Measurements from ENCODE around the gene DMXL2. TPM values are rescaled to one million over a fixed set of nuclear protein-coding genes. Genes with fewer than 3 reads are reported as not detected.
"Not testable (repeated sequence)": the region's sequence is repeated elsewhere in the genome, so short reads cannot be mapped to it uniquely, and the experiment has no call there.

DMXL2 gene
- total RNA-seq, 1 experiment from 2014 or later: 15.4 TPM

GRCh38 chr15:51625236-51625635 lies 2.7 kb upstream of the DMXL2 start:
- DNase-seq (ENCODE audit: low read depth): no peak
- in situ Hi-C loops (cut with HindIII; ENCODE audit: low pct_unique_long_range_greater_than_20kb, low sequenced_read_pairs): no loop called here

DNA sequence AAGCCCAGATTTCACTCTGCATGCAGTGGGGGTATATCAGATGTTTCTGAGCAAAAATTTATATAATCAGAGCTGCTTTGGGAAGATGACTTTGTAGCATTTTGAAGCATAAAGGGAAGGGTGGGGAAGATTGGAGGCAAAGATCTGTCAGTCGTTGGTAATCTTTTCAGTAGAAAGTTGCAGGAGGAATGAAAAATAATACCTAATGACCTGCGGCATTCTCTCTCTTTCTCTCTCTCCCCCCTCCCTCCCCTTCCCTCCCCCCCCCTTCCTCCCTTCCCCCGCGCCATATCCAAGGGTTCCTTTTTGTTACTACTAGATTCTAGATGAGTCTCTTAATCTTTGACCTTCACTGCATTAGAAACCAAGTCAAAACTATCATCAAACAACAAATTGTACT lies 1.5 kb upstream of the DMXL2 start:
- in situ Hi-C loops (cut with HindIII; ENCODE audit: low pct_unique_long_range_greater_than_20kb, low sequenced_read_pairs): no loop called here
- no peak for DNase-seq (ENCODE audit: low read depth)

GRCh38 chr15:51623386-51623938 lies 891 bp upstream of the DMXL2 start:
- DNase-seq (ENCODE audit: low read depth): peak; percentile 42
- in situ Hi-C loops (cut with HindIII; ENCODE audit: low pct_unique_long_range_greater_than_20kb, low sequenced_read_pairs): no loop called here

- in situ Hi-C loops (cut with HindIII; ENCODE audit: low pct_unique_long_range_greater_than_20kb, low sequenced_read_pairs): no loop called here
- peak; percentile 60 for DNase-seq (ENCODE audit: low read depth)
Measured at GRCh38 chr15:51621936-51622603, 501 bp downstream of the DMXL2 start.

- in situ Hi-C loops (cut with HindIII; ENCODE audit: low pct_unique_long_range_greater_than_20kb, low sequenced_read_pairs): no loop called here
Measured at GRCh38 chr15:51621155-51621765, 1.3 kb downstream of the DMXL2 start.

DNA sequence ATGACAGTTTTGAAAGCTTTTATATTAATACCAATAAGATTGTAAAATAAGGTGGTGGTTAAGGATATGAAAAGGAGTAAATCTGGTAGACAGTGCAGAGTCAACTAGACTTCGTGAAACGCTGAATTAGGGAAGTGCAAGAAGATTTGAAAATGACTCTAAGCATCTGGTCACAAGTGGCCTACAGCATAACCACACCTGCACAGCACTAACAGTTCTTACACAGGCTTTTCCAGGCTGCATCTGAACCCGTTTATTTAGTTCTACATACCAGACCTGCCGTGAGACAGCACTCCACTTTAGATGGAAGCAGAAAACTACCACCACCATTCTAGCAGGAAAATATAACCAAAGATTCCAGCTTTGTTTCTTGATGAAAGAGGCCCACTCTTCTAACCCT lies 1.9 kb downstream of the DMXL2 start:
- in situ Hi-C loops (cut with HindIII; ENCODE audit: low pct_unique_long_range_greater_than_20kb, low sequenced_read_pairs): no loop called here

More at GRCh38 chr15:51621155-51621765, 1.3 kb downstream of the DMXL2 start:
- DNase-seq (ENCODE audit: low read depth): no peak

GRCh38 chr15:51620122-51620521 lies 2.4 kb downstream of the DMXL2 start:
- in situ Hi-C loops (cut with HindIII; ENCODE audit: low pct_unique_long_range_greater_than_20kb, low sequenced_read_pairs): no loop called here
- no peak for DNase-seq (ENCODE audit: low read depth)

More for the DNA sequence above, 1.9 kb downstream of the DMXL2 start:
- DNase-seq (ENCODE audit: low read depth): no peak

DNA sequence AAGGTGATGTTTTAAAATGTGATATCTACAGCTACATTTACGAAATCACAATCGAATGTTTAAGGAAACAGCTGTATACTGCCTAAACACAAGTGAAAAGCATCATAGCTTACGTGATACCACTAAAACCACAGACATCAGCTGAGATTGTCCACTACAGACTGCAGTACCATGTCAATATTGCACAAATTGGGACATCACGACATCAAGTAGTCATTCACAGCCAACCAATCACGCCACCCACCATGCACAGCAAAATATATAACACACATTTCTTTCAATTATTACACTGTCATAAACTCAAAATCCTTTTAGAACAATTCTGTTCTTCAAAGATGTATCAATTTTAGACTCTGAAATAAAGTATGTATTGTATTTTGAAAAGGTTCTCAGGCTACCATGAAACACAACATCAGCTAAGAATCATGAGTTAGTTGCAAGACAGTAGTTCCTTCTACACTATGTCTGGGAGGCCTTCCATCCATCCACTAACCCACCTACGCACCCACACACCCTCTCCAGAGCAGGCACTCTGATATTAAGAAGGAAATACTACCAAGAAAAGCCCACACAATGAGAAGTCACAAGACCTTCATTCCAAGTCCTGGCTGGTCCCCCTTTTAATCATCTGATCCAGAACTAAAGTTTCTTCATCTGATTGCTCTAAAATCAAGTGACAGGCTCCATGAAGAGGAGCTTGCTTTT lies 3.1 kb downstream of the DMXL2 start:
- no peak for DNase-seq (ENCODE audit: low read depth)
- in situ Hi-C loops (cut with HindIII; ENCODE audit: low pct_unique_long_range_greater_than_20kb, low sequenced_read_pairs): no loop called here

DNA sequence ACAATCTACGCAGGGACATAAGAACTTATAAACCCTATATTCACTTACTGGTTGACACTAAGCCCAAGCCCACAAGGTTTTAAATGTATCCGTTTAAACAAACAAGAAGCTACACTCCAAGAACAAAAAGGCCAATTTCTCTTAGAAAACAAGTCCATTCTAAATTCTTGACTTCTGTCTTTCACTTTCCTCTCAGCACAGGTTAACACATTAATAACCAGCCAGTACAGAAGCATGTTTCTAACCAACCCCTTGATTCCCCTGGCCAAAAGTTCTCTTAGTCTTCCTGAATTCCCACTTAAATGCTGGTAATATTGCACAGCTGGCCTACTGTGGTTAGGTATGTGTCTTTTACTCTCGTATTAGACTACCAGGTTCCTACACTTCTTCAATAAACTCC lies 4.7 kb downstream of the DMXL2 start:
- in situ Hi-C loops (cut with HindIII; ENCODE audit: low pct_unique_long_range_greater_than_20kb, low sequenced_read_pairs): no loop called here
- DNase-seq (ENCODE audit: low read depth): no peak

GRCh38 chr15:51613951-51614350 lies 8.6 kb downstream of the DMXL2 start:
- in situ Hi-C loops (cut with HindIII; ENCODE audit: low pct_unique_long_range_greater_than_20kb, low sequenced_read_pairs): no loop called here
- DNase-seq (ENCODE audit: low read depth): no peak

DNA sequence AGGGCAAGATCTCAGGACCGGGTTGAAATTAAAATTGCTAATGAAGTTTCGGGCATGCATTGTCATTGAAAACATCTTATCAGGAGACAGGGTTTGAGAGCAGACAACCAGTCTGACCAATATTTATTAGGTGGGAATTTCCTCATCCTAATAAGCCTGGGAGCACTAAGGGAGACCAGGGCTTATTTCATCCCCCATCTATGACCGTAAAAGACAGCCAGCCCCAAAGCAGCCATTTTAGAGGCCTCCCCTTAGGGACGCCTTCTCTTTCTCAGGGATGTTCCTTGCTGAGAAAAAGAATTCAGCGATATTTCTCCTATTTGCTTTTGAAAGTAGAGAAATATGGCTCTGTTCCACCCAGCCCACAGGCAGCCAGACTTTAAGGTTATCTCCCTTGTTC lies 9.9 kb downstream of the DMXL2 start:
- in situ Hi-C loops (cut with HindIII; ENCODE audit: low pct_unique_long_range_greater_than_20kb, low sequenced_read_pairs); DNase-seq (ENCODE audit: low read depth): not testable (repeated sequence)

GRCh38 chr15:51603462-51603948 lies 19.1 kb downstream of the DMXL2 start:
- DNase-seq (ENCODE audit: low read depth): peak; percentile 87
- in situ Hi-C loops (cut with HindIII; ENCODE audit: low pct_unique_long_range_greater_than_20kb, low sequenced_read_pairs): not testable (repeated sequence)

DNA sequence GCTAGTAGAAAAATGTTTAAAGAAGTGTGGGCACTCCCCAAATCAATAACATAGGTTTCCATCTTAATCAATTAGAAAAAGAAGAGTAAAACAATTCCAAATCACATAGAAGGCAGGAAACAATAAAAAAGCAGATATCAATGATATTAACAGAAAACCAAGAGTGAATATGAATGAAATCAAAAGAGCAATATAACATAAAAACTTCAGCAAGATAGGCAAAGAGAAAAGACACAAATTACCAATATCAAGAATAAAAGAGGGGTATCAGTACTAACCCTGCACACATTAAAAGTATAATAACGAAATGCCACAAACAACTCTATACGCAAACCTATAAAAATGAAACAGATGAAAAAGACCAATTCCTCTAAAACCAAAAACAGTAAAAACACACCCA lies 19.6 kb downstream of the DMXL2 start:
- in situ Hi-C loops (cut with HindIII; ENCODE audit: low pct_unique_long_range_greater_than_20kb, low sequenced_read_pairs): no loop called here
- DNase-seq (ENCODE audit: low read depth): no peak

DNA sequence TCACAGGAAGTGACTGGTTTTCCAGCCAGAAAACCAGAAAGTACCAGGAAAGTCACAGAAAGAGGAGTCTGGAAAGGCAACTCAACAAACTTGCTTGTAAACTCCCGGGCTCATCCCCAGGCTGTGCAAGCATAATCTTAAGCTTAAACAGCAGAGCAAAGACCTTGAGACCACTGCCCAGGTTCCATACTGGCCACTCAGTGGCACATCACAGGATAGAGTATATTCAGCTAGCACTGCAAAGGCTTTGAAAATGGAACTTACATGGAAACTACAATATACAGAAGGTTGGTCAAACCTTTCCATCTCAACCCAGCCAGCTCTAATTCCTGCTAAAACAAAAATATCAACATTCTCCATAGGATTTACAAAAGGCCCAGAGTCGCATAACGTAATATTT lies 20.1 kb downstream of the DMXL2 start:
- in situ Hi-C loops (cut with HindIII; ENCODE audit: low pct_unique_long_range_greater_than_20kb, low sequenced_read_pairs): no loop called here
- DNase-seq (ENCODE audit: low read depth): no peak

DNA sequence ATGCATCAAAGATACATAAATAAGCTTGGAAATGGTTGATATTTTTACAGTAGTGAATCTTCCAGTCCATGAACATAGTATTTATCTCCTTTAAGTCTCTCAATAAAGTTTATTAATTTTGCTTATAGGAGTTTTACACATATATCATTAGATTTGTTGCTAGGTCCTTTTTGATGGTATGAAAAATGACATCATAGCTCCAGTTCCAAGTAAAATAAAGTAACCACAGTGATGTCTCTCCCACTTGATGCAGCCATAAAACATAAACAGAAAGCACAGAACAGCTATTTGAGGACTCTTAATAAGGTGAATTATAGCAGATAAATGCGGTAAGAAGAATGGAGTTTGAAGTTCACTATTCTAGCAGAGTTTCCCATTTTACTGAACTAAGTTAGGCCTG lies 20.8 kb downstream of the DMXL2 start:
- DNase-seq (ENCODE audit: low read depth): no peak
- in situ Hi-C loops (cut with HindIII; ENCODE audit: low pct_unique_long_range_greater_than_20kb, low sequenced_read_pairs): no loop called here

DNA sequence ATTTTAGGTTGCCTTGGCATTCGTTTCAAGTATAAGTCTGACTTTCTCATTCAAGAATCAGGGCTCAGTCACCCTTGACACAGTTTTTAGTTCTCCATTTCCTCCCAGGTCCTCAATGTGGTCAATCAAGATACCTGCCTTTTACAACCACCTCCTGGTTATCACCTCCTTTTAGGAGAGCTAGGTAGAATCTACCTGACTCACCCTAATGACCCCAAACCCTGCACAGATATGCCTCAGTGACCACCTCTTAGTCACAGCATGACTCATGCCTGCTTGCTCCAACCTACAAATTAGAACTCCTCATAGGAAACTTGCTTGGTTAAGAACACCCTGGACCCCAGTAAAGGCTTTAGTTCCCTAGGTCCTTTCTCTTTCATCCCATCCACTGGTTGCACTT lies 22.5 kb downstream of the DMXL2 start:
- in situ Hi-C loops (cut with HindIII; ENCODE audit: low pct_unique_long_range_greater_than_20kb, low sequenced_read_pairs): no loop called here
- DNase-seq (ENCODE audit: low read depth): peak; percentile 68

DNA sequence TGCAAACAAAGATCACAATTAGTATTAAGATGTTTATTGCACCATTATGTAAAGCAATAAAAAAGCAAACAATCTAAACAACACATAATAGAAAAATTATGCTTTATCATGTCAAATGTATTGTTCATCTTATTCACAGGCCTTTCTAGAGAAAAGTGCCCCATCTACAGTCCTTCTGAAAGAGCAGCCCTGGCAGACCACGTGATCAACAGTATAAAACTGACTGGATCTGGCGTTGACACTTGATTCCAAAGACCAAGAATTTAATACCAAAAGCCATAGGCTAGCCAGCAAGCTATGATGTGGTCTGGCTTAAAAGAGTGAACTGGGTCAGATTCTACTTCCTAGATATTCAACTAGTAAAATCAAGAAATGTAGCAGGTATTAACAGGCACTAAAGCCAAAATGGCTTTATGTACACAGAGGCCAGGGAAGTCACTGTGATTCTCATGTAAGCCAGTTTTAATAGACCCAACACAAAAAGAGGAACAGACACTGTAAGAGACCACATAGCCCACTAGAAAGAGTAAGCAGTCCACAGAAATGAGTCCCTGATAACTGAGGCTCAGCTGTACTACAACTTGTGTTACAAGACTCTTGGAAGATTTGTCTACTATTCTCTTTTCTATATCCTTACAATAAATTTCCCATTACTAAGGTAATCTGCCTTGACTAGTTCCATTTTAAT lies 32.5 kb downstream of the DMXL2 start:
- no peak for DNase-seq (ENCODE audit: low read depth)
- in situ Hi-C loops (cut with HindIII; ENCODE audit: low pct_unique_long_range_greater_than_20kb, low sequenced_read_pairs): no loop called here

DNA sequence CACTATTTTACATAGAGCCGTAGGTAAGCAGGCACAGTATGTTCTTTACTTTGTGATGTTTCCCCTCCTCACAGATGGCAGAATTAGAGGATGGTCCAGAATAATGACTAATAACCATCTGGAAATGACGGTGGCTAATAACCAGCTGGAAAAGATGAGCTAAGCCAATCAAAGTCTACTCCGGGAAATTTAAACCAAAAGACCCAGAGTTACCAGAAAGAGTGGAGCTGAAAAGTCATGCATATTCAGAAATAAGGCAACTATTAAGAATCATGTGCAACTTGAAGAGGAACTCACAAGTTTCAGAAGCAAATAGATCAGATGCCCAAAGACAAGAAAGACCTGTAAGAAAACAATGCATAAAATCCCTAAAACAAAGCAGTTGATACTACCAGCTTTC lies 33.6 kb downstream of the DMXL2 start:
- in situ Hi-C loops (cut with HindIII; ENCODE audit: low pct_unique_long_range_greater_than_20kb, low sequenced_read_pairs): no loop called here
- no peak for DNase-seq (ENCODE audit: low read depth)

DNA sequence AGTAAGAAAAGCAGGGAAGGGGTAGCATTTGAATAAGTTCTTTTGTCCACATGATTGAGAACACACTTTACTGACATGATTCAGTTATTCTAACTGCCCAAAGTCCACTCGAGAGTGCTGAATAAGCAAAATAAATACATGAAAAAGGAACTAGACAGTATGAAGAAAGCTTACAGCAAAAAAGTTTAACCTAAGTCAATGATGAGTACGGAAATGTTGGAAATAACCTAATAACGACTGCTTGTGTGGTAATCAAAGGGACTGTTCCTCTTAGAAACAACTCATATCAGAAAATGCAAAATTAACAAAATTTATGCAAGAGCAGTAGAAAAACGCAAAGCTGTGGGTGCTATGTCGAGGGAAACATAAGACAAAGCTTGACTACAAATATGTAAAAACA lies 36.6 kb downstream of the DMXL2 start:
- in situ Hi-C loops (cut with HindIII; ENCODE audit: low pct_unique_long_range_greater_than_20kb, low sequenced_read_pairs): no loop called here
- DNase-seq (ENCODE audit: low read depth): no peak

All from Caki2 (cell line).